Measurements from ENCODE around the gene IFNAR1.

DNA sequence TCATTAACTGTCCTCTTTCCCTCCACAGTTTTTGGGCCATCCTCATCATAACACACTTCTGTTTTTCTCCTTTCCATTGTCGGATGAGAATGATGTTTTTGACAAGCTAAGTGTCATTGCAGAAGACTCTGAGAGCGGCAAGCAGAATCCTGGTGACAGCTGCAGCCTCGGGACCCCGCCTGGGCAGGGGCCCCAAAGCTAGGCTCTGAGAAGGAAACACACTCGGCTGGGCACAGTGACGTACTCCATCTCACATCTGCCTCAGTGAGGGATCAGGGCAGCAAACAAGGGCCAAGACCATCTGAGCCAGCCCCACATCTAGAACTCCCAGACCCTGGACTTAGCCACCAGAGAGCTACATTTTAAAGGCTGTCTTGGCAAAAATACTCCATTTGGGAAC is 28.6 kb upstream of the IFNAR1 start:
- TF ChIP-seq, protein P1, sequence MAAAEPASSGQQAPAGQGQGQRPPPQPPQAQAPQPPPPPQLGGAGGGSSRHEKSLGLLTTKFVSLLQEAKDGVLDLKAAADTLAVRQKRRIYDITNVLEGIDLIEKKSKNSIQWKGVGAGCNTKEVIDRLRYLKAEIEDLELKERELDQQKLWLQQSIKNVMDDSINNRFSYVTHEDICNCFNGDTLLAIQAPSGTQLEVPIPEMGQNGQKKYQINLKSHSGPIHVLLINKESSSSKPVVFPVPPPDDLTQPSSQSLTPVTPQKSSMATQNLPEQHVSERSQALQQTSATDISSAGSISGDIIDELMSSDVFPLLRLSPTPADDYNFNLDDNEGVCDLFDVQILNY (CRISPR knock-in tag; IDR thresholded peaks at IDR 0.05) = no peak
- TF ChIP-seq ETV6 (IDR thresholded peaks at IDR 0.05; ENCODE audit: borderline replicate concordance in 1 of 2, low read depth in 2 of 2, low read length in 1 of 2) = no peak
- TF ChIP-seq ETV6 (CRISPR knock-in tag; IDR thresholded peaks at IDR 0.05; ENCODE audit: borderline replicate concordance) = no peak
- TF ChIP-seq TAF1 (IDR thresholded peaks at IDR 0.05; ENCODE audit: control insufficient read depth, extremely low read depth, insufficient read depth, low read length, severe bottlenecking) = no peak
- TF ChIP-seq, protein P2, sequence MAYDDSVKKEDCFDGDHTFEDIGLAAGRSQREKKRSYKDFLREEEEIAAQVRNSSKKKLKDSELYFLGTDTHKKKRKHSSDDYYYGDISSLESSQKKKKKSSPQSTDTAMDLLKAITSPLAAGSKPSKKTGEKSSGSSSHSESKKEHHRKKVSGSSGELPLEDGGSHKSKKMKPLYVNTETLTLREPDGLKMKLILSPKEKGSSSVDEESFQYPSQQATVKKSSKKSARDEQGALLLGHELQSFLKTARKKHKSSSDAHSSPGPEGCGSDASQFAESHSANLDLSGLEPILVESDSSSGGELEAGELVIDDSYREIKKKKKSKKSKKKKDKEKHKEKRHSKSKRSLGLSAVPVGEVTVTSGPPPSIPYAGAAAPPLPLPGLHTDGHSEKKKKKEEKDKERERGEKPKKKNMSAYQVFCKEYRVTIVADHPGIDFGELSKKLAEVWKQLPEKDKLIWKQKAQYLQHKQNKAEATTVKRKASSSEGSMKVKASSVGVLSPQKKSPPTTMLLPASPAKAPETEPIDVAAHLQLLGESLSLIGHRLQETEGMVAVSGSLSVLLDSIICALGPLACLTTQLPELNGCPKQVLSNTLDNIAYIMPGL (CRISPR knock-in tag; IDR thresholded peaks at IDR 0.05) = no peak
- no peak for TF ChIP-seq SREBF1 (IDR thresholded peaks at IDR 0.05; ENCODE audit: borderline replicate concordance, low read depth, low read length)
- TF ChIP-seq, protein P3, sequence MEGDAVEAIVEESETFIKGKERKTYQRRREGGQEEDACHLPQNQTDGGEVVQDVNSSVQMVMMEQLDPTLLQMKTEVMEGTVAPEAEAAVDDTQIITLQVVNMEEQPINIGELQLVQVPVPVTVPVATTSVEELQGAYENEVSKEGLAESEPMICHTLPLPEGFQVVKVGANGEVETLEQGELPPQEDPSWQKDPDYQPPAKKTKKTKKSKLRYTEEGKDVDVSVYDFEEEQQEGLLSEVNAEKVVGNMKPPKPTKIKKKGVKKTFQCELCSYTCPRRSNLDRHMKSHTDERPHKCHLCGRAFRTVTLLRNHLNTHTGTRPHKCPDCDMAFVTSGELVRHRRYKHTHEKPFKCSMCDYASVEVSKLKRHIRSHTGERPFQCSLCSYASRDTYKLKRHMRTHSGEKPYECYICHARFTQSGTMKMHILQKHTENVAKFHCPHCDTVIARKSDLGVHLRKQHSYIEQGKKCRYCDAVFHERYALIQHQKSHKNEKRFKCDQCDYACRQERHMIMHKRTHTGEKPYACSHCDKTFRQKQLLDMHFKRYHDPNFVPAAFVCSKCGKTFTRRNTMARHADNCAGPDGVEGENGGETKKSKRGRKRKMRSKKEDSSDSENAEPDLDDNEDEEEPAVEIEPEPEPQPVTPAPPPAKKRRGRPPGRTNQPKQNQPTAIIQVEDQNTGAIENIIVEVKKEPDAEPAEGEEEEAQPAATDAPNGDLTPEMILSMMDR (IDR thresholded peaks at IDR 0.05 in 2 of 3, conservative IDR thresholded peaks at IDR 0.05 in 1 of 3; ENCODE audit: insufficient read depth in 2 of 3, low read depth in 1 of 3, low read length in 3 of 3) = no peak
- TF ChIP-seq, protein P4, sequence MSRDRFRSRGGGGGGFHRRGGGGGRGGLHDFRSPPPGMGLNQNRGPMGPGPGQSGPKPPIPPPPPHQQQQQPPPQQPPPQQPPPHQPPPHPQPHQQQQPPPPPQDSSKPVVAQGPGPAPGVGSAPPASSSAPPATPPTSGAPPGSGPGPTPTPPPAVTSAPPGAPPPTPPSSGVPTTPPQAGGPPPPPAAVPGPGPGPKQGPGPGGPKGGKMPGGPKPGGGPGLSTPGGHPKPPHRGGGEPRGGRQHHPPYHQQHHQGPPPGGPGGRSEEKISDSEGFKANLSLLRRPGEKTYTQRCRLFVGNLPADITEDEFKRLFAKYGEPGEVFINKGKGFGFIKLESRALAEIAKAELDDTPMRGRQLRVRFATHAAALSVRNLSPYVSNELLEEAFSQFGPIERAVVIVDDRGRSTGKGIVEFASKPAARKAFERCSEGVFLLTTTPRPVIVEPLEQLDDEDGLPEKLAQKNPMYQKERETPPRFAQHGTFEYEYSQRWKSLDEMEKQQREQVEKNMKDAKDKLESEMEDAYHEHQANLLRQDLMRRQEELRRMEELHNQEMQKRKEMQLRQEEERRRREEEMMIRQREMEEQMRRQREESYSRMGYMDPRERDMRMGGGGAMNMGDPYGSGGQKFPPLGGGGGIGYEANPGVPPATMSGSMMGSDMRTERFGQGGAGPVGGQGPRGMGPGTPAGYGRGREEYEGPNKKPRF (IDR thresholded peaks at IDR 0.05; ENCODE audit: low read depth, low read length) = no peak
- no peak for TF ChIP-seq POLR2A (conservative IDR thresholded peaks at IDR 0.05)
- TF ChIP-seq FOXA1 (IDR thresholded peaks at IDR 0.05; ENCODE audit: borderline replicate concordance) = no peak
- no peak for TF ChIP-seq YY1 (IDR thresholded peaks at IDR 0.05; ENCODE audit: borderline replicate concordance in 1 of 3, control insufficient read depth in 1 of 3, extremely low read depth in 1 of 3, insufficient read depth in 3 of 3, insufficient read length in 1 of 3, insufficient replicate concordance in 2 of 3, low read depth in 1 of 3, low read length in 2 of 3)
